NCI-H2171 treated with DMSO at 0.1 percent for 48 hours (cell line): ENCODE results near the gene TRNAU1AP.

ENCODE experiments used
- DNase-seq: peaks from one replicate; lab custom pipeline; 2025; lab: John Stamatoyannopoulos, UW

Gene TRNAU1AP

DNA sequence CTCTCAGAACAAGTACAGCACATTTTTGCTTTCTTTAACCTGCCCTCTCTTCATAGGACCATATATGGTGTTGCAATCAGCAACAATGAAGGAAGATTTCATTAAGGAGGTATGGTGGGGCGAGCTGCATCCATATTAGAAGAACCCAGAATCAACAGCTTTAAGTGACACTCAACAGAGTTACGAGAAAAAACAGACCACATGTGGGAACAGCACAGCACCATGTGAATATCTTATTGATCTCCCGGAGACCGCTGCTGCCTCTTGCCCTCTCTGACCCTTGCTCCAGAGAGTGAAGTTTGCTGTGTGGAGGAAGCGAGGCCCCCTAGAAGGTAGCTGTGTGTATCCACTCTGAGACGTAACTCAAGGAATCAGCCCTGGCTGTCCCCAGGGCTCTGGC lies 52.1 kb downstream of the TRNAU1AP start:
- no peak for DNase-seq

DNA sequence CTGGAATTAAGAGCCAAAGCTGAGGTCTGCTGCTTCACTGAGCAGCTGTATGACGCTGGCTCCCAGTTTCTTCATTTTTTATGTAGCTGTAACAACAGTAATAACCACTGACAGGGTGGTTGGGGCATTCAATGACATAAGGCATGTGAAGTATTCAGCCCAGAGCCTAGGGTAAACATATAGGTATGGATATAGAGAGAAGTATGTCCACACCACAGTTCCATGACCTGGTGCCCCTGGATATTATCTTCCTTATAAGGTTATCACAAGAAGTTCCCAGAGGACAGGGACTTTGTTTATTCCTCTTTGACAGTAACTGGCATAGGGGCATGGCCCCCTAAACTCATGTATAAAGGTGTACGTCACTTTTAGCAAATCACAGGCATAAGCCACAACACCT lies 53.9 kb downstream of the TRNAU1AP start:
- no peak for DNase-seq

GRCh38 chr1:28613175-28613574 lies 60.3 kb downstream of the TRNAU1AP start:
- no peak for DNase-seq
